HG02884 (cell line): ENCODE data around the gene RERE.
"Not testable (repeated sequence)": the region's sequence is repeated elsewhere in the genome, so short reads cannot be mapped to it uniquely, and the experiment has no call there.

ENCODE experiments used
- ATAC-seq: cut with Tn5 transposase; IDR thresholded peaks from one replicate; pipeline ENCODE4 v1.9.1; 2021; ENCODE audit warnings: mild to moderate bottlenecking, moderate library complexity; ENCODE audit not compliant: unreplicated experiment

Gene RERE

GRCh38 chr1:8754247-8754650, 63.2 kb downstream of the RERE start:
- no peak for ATAC-seq

DNA sequence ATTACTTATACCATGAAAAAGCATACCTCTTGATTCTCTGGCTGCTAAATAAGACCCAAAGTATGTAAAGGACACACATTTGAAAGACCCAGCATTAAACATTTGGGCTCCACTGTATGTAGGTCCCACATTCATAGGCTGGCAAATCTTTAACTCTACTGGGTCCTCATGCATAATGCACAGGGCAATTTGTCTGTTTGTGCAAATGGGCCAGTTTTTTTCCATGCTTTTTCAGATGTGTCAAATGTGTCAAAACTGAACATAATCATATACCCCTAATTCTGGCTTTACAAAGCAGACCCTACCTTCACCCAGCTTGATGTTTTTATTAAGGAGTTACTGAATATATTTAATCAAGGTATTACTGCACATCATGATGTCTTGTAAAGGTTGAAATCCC, 63.7 kb downstream of the RERE start:
- ATAC-seq, result no peak

DNA sequence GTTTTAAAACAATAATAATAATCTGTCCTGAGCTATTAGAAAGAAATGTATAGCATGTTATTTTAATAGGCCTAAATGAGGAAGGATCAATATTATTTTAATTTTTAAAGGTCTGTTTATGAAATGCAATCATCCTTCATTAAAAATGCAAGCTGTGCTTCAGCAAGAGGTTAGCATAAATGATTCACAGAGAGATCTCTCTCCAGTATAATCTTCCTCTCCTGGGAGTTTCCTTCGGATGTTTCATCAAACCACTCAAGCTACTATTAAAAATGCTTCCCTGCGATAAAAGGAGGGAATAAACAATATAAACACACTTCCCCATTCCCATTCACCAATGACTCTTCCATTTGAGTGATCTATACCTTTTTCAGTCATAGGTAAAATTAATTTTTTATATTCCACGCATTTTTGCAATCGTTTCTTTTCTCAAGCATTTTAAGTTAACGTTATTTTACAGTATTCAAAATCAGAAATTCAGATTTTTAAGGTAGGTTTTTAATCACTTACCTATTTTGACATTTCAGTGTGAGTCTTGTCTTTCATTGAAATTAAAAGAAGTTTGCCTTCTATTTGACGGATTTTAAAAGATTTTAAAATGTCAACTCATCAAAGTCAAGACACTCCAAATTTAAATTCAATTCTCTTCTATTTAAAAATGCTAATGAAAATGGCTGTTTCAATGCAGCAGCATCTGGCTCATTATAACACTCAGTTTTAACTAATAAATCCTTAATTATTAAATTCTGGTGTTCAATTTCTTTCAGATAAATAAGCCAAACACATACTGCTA, 64.3 kb downstream of the RERE start:
- no peak for ATAC-seq

DNA sequence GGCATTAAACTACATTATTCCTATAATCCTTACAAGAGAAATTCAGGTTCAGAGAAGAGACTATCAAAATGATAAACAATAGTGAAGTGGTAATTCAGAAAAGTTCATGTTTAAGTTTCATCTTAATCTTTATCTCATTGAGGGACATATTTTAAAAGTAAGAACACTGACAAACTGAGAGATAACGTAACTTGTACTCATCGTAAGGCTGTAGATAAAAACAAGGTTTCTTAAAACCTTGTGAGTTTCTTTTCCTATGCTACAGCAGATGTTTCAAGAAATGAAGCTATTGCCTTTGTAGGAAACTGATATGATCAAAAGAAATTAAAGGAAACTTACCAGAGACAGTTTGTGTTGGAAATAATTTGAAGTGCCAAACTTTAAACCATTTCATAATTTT, 65.0 kb downstream of the RERE start:
- no peak for ATAC-seq

GRCh38 chr1:8751984-8752383, 65.5 kb downstream of the RERE start:
- ATAC-seq, result no peak

DNA sequence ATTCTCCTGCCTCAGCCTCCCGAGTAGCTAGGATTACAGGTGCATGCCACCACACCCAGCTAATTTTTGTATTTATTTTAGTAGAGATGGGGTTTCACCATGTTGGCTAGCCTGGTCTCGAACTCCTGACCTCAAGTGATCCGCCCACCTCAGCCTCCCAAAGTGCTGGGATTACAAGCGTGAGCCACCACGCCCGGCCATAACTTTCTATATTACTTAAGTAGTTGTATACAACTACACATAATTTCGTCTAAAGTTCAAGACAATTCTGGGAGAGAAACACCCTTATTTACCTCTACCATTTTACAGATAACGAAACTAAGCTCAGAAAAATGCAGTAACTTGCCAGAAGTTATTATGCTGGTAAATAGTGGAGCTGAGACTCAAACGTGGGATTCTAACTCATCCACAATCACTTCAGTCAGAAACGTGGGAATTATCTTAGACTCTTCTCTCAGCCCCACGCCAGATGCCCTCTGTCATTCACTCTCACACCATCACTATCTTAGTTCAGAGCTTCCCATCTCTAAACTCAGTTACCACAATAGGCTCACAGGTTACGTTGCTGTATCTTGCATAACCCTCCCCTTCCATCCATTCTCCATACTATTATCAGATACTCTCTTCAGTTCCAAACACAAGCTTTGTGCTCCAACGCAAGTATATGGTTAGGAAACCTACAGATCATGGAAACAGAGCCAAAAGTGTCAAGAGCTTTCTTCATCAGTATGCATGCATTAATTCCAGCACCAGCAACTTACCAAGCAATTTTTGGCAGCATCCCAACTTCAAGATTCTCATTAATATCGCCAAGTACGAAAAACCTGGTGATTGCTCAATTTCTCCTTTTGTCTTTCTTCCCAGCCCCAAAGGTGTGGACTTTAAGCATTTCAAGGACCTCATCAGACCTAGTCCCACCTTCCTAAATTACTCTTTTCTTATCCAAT, 69.3 kb downstream of the RERE start:
- no peak for ATAC-seq

GRCh38 chr1:8746554-8746953, 70.9 kb downstream of the RERE start:
- no peak for ATAC-seq

DNA sequence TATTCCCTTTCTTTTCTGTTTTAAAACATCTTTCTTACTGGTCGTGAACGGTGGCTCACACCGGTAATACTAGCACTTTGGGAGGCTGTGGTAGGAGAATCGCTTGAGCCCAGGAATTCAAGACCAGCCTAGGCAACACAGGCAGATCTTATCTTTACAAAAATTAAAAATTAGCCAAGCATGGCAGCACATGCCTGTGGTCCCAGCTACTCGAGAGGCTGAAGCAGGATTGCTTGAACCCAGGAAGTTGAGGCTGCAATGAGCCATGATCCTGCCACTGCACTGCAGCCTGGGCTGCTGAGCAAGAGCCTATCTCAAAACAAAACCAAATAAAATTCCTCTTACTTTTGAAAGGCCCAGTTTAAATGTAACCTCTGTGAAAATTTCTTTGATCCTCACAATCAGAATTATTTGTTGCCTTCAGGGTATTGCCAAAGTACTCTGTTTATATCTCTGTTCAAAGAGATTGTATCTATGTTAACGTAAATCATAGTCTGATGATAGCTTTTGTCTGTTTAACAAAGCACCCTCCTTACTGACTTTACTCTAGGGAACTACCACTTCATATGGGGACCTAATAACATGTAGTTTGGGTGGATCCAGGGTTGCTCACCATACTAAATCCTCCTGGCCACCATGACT, 71.6 kb downstream of the RERE start:
- no peak for ATAC-seq

DNA sequence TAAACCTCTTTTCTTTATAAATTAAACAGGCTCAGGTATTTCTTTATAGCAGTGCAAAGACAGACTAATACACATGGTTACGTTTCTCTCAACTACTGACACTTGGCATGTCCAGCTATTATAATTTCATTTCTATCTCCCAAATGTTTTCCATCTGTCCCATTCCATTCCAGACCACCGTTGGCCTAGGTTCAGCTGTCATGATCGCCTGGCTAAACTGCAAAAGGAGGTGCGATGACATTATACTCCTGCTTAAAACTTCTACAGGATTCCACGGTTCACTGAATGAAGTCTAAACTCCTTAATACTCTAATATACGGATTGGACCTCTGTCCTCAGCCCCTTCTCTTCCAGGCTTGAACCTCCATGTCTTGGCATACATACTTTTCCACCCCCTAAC, 72.1 kb downstream of the RERE start:
- ATAC-seq, result no peak

- ATAC-seq, result no peak
Observed at GRCh38 chr1:8742022-8742924, 75.2 kb downstream of the RERE start.

- ATAC-seq, result no peak
Observed at GRCh38 chr1:8740034-8740449, 77.4 kb downstream of the RERE start.

GRCh38 chr1:8739377-8739776, 78.1 kb downstream of the RERE start:
- no peak for ATAC-seq

DNA sequence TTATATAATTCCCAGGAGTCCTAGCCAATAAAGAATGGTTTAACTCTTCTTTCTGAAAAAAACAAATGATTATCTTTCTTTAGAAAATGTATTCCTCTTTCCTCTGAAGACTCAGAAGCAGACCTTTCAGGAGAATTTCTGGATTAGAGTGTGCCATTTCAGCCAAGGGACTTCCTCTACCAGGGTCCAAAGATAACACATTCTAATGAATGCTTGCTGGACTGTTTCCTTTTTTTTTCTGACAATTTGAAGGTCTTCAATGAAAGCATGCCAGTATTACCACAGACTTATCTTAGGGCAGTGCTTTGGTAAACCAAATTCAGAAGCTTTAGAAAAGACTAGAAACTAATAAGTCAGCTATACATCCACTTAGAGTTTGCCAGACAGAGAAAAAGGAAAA, 80.5 kb downstream of the RERE start:
- no peak for ATAC-seq

DNA sequence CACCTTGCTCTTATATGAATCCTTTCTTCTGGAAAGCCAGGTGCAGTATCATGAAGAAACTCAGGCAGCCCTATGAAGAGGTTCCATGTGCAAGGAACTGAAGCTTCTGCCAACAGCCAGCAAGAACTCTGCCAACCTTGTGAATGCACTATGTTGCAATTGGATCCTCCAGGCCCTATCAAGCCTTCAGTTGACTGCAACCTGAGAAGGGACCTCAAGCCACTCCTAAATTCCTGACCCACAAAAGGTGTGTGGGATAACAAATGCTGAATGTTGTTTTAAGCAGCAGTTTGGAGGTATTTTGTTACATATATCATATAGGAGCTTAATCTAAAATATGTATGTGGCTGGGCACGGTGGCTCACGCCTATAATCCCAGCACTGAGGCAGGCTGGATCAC, 84.0 kb downstream of the RERE start:
- ATAC-seq, result no peak

- ATAC-seq, result no peak
Observed at GRCh38 chr1:8731162-8731561, 86.3 kb downstream of the RERE start.

DNA sequence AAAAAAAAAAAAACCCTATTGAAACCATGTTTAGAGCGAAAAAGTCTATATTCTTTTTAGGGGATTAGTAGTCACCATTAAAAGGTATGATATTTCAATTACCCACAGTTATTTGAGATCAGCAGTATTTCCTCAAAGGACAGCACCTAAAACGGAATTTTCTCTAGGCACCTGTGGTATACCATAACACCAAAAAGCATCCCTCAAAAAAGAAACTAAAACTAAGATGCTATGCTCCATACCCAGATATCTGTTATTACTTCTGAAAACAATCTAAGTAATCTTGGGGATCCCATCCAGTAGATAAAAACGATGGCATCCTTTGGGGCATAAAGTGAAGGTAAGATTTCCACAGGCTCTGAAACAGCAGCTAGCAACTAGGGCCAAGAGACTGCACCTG, 89.0 kb downstream of the RERE start:
- ATAC-seq, result no peak

DNA sequence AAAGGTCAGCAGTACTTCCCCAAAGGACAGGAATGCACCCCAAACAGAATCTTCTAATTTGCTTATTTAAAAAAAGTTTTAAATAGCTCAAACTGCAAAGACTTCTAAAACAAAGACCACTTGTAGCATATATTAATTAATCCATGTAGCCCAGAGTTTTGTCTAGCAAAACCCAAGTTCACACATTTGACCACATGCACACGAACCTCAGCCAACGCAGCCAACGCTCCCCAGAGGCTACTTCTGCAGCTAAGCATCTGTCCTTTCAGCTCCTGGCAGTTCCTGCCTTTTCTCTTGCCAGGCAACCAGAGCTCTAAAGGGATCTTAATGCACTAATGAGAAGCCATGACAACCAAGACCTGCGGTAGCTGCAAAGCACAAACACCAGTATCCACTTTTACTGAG, 89.6 kb downstream of the RERE start:
- no peak for ATAC-seq

DNA sequence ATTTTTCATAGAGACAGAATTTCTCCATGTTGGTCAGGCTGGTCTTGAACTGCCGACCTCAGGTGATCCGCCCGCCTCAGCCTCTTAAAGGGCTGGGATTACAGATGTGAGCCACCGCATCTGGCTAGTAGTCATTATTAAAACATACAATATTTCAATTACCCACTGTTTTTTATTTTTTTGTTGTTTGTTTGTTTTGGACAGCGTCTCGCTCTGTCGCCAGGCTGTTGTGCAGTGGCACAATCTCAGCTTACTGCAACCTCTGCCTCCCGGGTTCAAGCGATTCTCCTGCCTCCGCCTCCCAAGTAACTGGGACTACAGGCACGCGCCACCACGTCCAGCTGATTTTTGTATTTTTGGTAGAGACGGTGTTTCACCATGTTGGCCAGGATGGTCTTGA, 90.1 kb downstream of the RERE start:
- ATAC-seq, result not testable (repeated sequence)

- not testable (repeated sequence) for ATAC-seq
Observed at GRCh38 chr1:8726801-8727186, 90.6 kb downstream of the RERE start.

- no peak for ATAC-seq
Observed at GRCh38 chr1:8723010-8723409, 94.4 kb downstream of the RERE start.

- no peak for ATAC-seq
Observed at GRCh38 chr1:8722366-8722765, 95.1 kb downstream of the RERE start.
